ENCODE data around the gene G3BP1. TPM values are rescaled to one million over a fixed set of nuclear protein-coding genes. Genes with fewer than 3 reads are reported as not detected.

Gene G3BP1
- total and polyA plus RNA-seq, 8 donors = 7.8 to 94.8 (median 59.1) TPM

GRCh38 chr5:151750121-151750520 is 21.6 kb upstream of the G3BP1 start:
- Histone ChIP-seq H3K4me3 (no peak overlapping the region), H3K9me3 (no peaks in the 10 kb centered on the region), H3K36me3 (no peaks in the 10 kb centered on the region), H3K4me1 (peaks cover 0 to 4% (median 0%) of the 10 kb centered on the region in 3 donors), H3K27ac (peak overlapping the region in 1 of 4 donors; percentile 7), H3K27me3 (no peaks in the 10 kb centered on the region)
- intact Hi-C loops (cut with DNase I) = no loop called here
- DNase-seq (no peak), FAIRE-seq (no peak), ATAC-seq (no peak)
- TF ChIP-seq CTCF (IDR thresholded peaks at IDR 0.05) = no peak
- whole genome bisulfite sequencing, 2 donors = 93 to 98% methylated on average over 4 of the region's 4 CpGs

- intact Hi-C loops (cut with DNase I) = no loop called here
- ATAC-seq (no peak), DNase-seq (no peak), FAIRE-seq (no peak)
- H3K4me1 ChIP-seq = peaks cover 0 to 8% (median 4%) of the 10 kb centered on the region in 3 donors
- 98% methylated on average over 4 of the region's 4 CpGs for WGBS, 2 donors
- H3K4me3 ChIP-seq = no peak overlapping the region
- no peaks in the 10 kb centered on the region for H3K27me3 ChIP-seq
- no peaks in the 10 kb centered on the region for H3K36me3 ChIP-seq
- TF ChIP-seq CTCF (IDR thresholded peaks at IDR 0.05) = no peak
- H3K27ac ChIP-seq = no peak overlapping the region
- H3K9me3 ChIP-seq = no peaks in the 10 kb centered on the region
Measured at GRCh38 chr5:151751091-151751490, 20.7 kb upstream of the G3BP1 start.

GRCh38 chr5:151751593-151751992 is 20.2 kb upstream of the G3BP1 start:
- Histone ChIP-seq H3K27me3 (no peaks in the 10 kb centered on the region), H3K4me3 (no peak overlapping the region), H3K4me1 (peaks cover 0 to 8% (median 4%) of the 10 kb centered on the region in 3 donors), H3K36me3 (no peaks in the 10 kb centered on the region), H3K9me3 (no peaks in the 10 kb centered on the region), H3K27ac (no peak overlapping the region)
- FAIRE-seq = no peak
- intact Hi-C loops (cut with DNase I) = no loop called here
- no peak for DNase-seq
- no peak for TF ChIP-seq CTCF (IDR thresholded peaks at IDR 0.05)
- no peak for ATAC-seq
- WGBS, 2 donors = 91 to 94% methylated on average over 4 of the region's 4 CpGs

- TF ChIP-seq CTCF (IDR thresholded peaks at IDR 0.05) = no peak
- no peaks in the 10 kb centered on the region for H3K27me3 ChIP-seq
- peaks cover 0 to 16% (median 4%) of the 10 kb centered on the region in 3 donors for H3K4me1 ChIP-seq
- no peak for FAIRE-seq
- no peaks in the 10 kb centered on the region for H3K9me3 ChIP-seq
- DNase-seq = no peak
- no peak overlapping the region for H3K4me3 ChIP-seq
- intact Hi-C loops (cut with DNase I) = no loop called here
- WGBS, 2 donors = 63 to 66% methylated on average over 3 of the region's 3 CpGs
- H3K36me3 ChIP-seq = no peaks in the 10 kb centered on the region
- no peak overlapping the region for H3K27ac ChIP-seq
- ATAC-seq = no peak
Measured at GRCh38 chr5:151755383-151755782, 16.4 kb upstream of the G3BP1 start.

GRCh38 chr5:151757233-151758140 is 14.3 kb upstream of the G3BP1 start:
- no peaks in the 10 kb centered on the region for H3K36me3 ChIP-seq
- intact Hi-C loops (cut with DNase I) = no loop called here
- H3K9me3 ChIP-seq = no peaks in the 10 kb centered on the region
- peak overlapping the region in 1 of 4 donors; percentile 50 for H3K27ac ChIP-seq
- no peak for FAIRE-seq
- WGBS, 2 donors = 10 to 11% methylated on average over 9 of the region's 9 CpGs
- H3K4me1 ChIP-seq = peaks cover 0 to 16% (median 4%) of the 10 kb centered on the region in 3 donors
- H3K4me3 ChIP-seq = peak overlapping the region; percentile 50 to 89 (median 66)
- H3K27me3 ChIP-seq = no peaks in the 10 kb centered on the region
- TF ChIP-seq CTCF (IDR thresholded peaks at IDR 0.05) = no peak
- ATAC-seq = peak; percentile 10 to 24 (median 12)
- no peak for DNase-seq

Measured in pancreas (tissue), 10 donors.